NAMALWA (cell line): Measurements from ENCODE around the gene SF3A2.

ENCODE experiments used
- DNase-seq: peaks from one replicate; pipeline ENCODE4 v3.0.0-alpha.2; 2015; ENCODE audit warnings: low spot score

The SF3A2 gene

DNA sequence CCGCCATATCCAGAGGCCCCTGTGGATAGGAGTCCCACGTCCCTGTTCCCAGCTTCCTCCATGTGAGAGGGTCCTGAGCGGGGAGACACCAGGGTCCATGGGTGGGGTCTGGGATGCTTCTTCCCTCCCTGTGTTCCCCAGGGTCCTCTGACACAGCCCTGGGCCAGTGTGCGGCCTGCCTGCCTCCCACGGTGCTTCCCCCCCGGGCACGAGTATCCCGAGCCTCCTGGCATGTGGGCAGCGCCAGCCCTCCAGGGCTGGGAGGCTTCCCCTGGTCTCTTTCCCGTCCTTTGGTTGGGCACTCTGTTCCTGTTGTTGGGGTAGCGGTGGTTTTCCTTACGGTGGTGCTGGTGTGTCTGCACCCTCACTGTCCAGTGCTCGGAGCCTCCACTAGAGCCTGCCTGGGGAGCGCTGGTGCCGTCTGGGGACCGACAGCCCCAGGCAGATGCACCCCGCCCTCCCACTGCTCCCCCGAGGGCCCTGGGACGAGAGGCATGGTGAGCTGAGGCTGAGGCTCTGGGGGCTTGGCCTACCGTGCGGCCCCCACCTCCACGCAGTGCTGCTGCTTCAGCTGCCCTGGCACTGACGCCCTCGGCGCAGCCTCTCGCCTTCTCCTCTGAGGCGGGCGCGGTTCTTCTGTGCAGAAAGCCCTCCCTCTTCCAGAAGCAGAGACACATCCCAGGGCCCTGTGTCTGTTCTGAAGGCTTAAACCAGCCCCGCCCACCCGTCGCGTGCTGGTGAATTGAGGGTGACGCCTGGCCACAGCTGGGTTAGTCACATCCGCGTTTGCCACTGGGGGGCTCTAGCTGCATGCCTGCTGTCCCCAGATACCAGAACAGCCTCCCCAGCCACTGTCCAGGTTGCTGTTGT, 28.4 kb upstream of the SF3A2 start:
- peak; percentile 50 for DNase-seq

DNA sequence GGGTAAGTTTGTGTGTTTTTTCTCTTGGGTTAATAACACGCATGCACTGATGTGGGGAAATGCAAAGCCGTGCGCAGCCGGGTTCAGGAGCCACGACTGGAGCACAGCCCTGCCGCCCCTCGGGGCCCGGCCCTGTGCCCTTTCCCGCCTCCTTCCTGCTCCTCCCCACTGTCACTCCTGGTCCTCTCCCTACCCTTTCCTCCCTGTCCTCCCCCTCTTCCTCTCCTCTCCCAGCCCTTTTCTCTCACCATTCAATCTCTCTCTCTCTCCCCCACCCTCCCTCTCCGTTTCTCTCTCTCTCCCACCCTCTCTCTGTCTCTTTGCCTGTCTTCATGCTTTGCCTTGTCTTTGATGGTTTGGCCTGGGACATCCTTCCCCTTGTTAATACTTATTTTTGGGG, 27.6 kb upstream of the SF3A2 start:
- no peak for DNase-seq

DNA sequence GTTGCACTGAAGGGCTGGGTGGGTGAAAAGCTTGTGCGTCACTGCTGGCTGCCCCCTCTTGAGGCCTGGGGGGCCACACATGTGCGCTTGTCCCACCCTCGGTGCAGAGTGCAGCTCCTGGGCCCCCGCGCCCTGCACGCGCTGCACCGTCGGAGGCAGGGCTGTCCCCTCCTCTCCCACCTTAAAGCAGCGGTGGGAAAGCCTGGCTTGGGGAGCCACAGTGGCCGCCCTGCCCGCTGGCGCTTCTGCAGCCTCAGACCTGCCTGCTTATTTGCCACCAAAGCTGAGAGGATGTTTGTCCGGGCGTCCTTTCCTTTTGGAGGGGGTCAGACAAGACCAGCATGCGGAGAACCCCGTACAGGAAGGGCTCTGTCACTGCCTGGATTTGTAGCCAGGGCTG, 27.2 kb upstream of the SF3A2 start:
- no peak for DNase-seq

- DNase-seq: no peak
These were observed 26.4 kb upstream of the SF3A2 start for GRCh38 chr19:2210206-2210605.

DNA sequence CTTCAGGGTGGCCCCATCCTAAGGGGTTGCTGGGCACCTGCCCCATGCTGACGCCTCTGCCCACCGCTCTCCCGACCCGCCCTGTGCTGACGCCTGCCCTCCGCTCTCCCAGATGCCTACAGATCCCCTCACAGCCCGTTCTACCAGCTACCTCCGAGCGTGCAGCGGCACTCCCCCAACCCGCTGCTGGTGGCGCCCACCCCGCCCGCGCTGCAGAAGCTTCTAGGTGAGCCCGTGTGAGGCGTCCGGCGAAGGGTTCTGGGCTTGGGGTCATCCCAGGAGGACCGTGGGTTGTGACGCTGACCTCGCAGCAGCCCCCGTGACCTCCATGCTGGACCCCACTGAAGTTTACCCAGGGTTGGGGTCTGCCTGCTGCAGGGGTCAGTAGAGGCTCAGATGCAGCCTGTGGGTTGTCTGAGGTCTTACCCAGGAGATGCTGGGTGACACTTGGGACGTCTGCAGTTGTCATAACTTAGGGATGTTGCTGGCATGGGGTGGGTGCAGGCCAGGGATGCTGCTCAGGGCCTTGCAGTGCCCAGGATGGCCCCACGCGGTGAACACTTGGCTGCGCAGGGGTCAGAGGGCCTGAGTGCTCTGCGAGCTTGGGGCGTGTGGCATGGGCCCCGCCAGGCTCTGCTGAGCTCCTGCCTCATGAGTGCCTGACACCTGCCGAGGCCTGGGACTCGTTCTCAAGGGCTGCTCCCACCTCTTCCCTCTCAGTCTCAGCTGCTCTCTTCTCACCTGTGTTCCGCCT, 25.5 kb upstream of the SF3A2 start:
- no peak for DNase-seq

DNA sequence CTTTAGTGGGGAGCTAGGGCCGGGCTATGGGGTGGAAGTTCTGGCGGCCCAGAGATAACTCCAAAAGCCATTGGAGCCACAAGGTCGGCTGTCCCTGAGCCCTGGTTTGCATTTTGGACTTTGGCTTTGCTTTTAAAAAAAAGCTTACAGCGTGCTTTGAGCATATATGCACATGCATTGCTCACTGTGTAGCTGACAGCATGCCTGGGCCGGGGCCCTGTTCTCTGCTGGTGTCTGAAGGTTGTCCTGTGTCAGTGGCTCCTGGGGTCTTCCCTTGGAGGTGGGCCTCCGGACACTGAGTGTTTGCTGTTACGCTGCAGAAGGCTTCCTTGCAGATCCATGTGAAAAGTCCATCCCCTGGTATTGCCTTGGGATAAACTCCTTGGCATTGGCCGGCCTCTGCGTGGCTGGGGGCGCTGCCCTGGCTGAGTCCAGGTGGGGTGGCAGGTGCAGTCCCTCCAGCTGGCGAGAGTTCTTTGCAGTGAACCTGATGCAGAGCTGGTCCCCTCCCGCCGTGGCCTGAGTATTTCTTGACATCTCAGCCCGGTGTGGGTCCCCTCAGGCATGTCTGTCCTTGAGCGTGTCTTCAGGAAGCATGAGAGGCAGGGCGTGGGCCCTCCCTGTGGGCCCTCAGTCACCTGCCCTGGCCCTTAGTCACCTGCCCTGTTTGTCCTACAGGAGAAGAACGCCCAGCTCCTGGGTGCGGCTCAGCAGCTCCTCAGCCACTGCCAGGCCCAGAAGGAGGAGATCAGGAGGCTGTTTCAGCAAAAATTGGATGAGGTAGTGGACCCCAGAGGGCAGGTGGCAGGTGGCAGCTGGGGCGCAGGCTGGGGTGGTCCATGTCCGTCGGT, 23.5 kb upstream of the SF3A2 start:
- DNase-seq: no peak

DNA sequence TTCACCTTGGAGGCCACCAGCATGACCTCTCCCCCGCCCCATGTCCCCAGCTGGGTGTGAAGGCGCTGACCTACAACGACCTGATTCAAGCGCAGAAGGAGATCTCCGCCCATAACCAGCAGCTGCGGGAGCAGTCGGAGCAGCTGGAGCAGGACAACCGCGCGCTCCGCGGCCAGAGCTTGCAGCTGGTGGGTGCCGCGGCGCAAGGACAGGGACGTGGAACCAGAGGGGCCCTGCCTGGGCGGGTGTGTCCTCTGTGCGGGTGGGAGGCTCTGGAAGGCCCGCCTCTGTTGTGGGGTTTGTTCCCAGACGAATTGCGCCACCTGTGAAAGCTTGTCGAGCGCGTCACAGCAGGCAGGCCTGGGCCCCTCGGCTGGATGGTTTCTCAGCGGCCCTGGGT, 22.8 kb upstream of the SF3A2 start:
- no peak for DNase-seq

- DNase-seq: no peak
These were observed 22.4 kb upstream of the SF3A2 start for GRCh38 chr19:2214251-2214650.

- no peak for DNase-seq
These were observed 21.3 kb upstream of the SF3A2 start for GRCh38 chr19:2215281-2215751.

DNA sequence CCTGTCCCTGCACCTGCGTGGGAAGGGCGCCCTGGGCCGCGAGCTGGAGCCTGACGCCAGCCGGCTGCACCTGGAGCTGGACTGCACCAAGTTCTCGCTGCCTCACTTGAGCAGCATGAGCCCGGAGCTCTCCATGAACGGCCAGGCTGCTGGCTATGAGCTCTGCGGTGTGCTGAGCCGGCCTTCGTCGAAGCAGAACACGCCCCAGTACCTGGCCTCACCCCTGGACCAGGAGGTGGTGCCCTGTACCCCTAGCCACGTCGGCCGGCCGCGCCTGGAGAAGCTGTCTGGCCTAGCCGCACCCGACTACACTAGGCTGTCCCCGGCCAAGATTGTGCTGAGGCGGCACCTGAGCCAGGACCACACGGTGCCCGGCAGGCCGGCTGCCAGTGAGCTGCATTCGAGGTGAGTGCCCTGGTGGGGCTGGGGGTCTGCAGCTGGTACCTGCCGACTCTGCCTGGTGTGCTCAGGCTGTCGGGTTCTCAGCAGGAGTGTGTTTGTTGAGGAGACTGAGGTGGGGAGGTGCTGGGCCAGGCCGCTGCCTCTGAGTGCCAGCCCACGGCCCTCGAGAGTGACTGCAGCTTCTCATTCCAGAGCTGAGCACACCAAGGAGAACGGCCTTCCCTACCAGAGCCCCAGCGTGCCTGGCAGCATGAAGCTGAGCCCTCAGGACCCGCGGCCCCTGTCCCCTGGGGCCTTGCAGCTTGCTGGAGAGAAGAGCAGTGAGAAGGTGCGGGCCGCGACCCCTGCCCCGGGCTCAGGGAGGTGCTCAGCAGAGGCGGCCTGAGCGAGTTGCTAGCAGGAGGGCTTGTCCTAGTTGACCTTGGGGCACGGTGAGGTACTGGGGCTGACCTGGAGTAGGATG, 20.0 kb upstream of the SF3A2 start:
- DNase-seq: no peak

- DNase-seq: no peak
These were observed 19.0 kb upstream of the SF3A2 start for GRCh38 chr19:2217591-2217990.

GRCh38 chr19:2219726-2220125, 16.9 kb upstream of the SF3A2 start:
- DNase-seq: no peak

GRCh38 chr19:2221250-2221831, 15.3 kb upstream of the SF3A2 start:
- DNase-seq: no peak

- DNase-seq: no peak
These were observed 14.7 kb upstream of the SF3A2 start for GRCh38 chr19:2221918-2222317.

DNA sequence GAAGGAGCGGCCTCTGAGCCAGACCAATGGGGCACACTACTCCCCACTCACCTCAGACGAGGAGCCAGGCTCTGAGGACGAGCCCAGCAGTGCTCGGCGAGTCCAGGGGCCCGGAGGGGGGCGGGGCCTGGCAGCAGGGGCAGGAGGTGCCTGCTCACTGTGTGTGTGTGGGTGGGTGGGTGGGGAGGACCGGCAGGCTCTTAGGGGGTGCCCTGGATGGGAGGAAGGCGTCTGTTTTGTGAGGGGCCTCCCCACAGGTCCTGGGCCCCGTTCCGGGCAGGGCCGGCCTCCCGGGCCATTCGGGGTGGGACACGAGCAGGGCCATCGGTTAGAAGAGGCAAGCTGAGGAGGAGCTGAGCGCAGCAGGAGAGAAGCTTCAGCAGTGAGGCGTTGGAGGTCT, 13.2 kb upstream of the SF3A2 start:
- no peak for DNase-seq

GRCh38 chr19:2223959-2224358, 12.7 kb upstream of the SF3A2 start:
- peak; percentile 43 for DNase-seq

GRCh38 chr19:2224754-2225349, 11.8 kb upstream of the SF3A2 start:
- DNase-seq: no peak

DNA sequence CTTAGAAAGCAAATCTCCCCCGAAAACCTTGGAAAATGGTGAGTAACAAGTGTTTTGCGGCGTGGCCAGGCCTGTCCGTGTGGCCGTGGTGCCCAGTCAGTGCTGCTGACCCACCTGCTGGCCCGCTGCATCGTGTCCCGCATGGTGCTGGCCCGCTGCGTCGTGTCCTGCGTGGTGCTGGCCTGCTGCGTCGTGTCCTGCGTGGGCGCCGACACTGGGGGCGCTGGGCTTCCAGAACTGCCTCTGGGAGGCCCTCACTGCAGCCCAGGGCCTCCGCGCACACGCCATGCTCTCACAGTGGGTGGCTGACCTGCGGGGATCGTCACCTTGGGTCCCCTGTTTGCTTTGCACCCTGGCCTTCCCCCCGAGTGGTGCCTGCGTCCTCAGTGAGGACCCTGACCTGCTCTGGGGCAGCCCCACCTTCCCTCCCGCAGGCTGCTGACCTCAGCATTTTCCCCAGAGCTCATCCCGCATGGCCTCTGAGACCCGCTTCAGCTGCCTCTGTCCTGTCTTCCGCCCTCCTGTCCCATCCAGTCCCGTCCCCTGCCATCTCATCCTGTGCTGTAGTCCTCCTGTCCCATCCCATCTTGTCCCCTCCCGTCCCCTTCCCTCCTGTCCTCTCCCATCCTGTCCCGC, 11.1 kb upstream of the SF3A2 start:
- no peak for DNase-seq

GRCh38 chr19:2226051-2226839, 10.4 kb upstream of the SF3A2 start:
- DNase-seq: no peak
